HG03135 (cell line): ENCODE measurements around the gene NYNRIN.
A peak's percentile ranks its signal among the peaks of the same experiment; 100 is the strongest.
"Not testable (repeated sequence)": the region's sequence is repeated elsewhere in the genome, so short reads cannot be mapped to it uniquely, and the experiment has no call there.

Source experiments
- ATAC-seq: cut with Tn5 transposase; IDR thresholded peaks from one replicate; pipeline ENCODE4 v1.9.1; 2021; ENCODE audit warnings: mild to moderate bottlenecking, moderate library complexity; ENCODE audit not compliant: unreplicated experiment

The NYNRIN gene

GRCh38 chr14:24398653-24399446, at the start of gene NYNRIN:
TSS of gene NYNRIN (plus strand) at chr14:24399003. CDS start at chr14:24399247, 244 bp downstream.
- no peak for ATAC-seq

GRCh38 chr14:24349742-24350141, 49.1 kb upstream of the NYNRIN start:
- no peak for ATAC-seq

GRCh38 chr14:24351517-24351916, 47.3 kb upstream of the NYNRIN start:
- no peak for ATAC-seq

- ATAC-seq = no peak
Measured at GRCh38 chr14:24353559-24354481, 45.0 kb upstream of the NYNRIN start.

- ATAC-seq = not testable (repeated sequence)
Measured at GRCh38 chr14:24354482-24354825, 44.3 kb upstream of the NYNRIN start.

- no peak for ATAC-seq
Measured at GRCh38 chr14:24355009-24355408, 43.8 kb upstream of the NYNRIN start.

- ATAC-seq = no peak
Measured at GRCh38 chr14:24356208-24356607, 42.6 kb upstream of the NYNRIN start.

- no peak for ATAC-seq
Measured at GRCh38 chr14:24360281-24360680, 38.5 kb upstream of the NYNRIN start.

- ATAC-seq = no peak
Measured at GRCh38 chr14:24361326-24361725, 37.5 kb upstream of the NYNRIN start.

- no peak for ATAC-seq
Measured at GRCh38 chr14:24362241-24362960, 36.4 kb upstream of the NYNRIN start.

- no peak for ATAC-seq
Measured at GRCh38 chr14:24363401-24363800, 35.4 kb upstream of the NYNRIN start.

GRCh38 chr14:24364841-24365240, 34.0 kb upstream of the NYNRIN start:
- no peak for ATAC-seq

GRCh38 chr14:24365600-24366412, 33.0 kb upstream of the NYNRIN start:
- ATAC-seq = peak; percentile 44

GRCh38 chr14:24366413-24366720, 32.4 kb upstream of the NYNRIN start:
- no peak for ATAC-seq

GRCh38 chr14:24366721-24367513, 31.9 kb upstream of the NYNRIN start:
- peak; percentile 53 for ATAC-seq

GRCh38 chr14:24367514-24368211, 31.1 kb upstream of the NYNRIN start, which contains the start of gene NFATC4:
TSS of gene NFATC4 (plus strand) at chr14:24368184. CDS start at chr14:24368341, 157 bp downstream.
- peak; percentile 38 for ATAC-seq

- no peak for ATAC-seq
Measured at GRCh38 chr14:24368212-24368561, 30.6 kb upstream of the NYNRIN start.

- ATAC-seq = no peak
Measured at GRCh38 chr14:24368562-24369252, 30.1 kb upstream of the NYNRIN start.

GRCh38 chr14:24369463-24369862, 29.3 kb upstream of the NYNRIN start:
- ATAC-seq = no peak
